ENCODE measurements around the gene EYS. TPM values are rescaled to one million over a fixed set of nuclear protein-coding genes. Genes with fewer than 3 reads are reported as not detected.

The EYS gene
- polyA plus RNA-seq, 10 donors = 0.24 to 1.1 (median 0.47) TPM

- DNase-seq = no peak
Observed at GRCh38 chr6:64973142-64973541, 733.9 kb downstream of the EYS start.

DNA sequence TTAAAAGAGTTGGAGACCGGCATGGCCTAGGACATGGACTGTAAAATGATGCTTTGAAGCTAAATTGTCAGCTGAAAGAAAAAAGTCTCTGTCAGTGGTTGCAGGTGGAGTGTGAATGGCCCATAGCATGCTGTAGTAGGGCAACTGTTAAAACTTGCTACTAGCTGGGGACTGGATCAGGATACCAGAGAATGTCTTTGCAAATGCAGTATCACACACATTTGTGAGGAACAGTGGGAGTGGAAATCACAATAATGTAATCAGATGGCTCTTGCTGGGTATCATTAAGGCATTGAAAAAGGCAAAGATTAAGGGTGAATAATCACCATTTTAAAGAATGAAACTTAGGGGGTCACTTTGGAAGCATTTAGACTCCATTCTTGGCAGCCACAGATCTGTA lies 737.9 kb downstream of the EYS start:
- DNase-seq = no peak

DNA sequence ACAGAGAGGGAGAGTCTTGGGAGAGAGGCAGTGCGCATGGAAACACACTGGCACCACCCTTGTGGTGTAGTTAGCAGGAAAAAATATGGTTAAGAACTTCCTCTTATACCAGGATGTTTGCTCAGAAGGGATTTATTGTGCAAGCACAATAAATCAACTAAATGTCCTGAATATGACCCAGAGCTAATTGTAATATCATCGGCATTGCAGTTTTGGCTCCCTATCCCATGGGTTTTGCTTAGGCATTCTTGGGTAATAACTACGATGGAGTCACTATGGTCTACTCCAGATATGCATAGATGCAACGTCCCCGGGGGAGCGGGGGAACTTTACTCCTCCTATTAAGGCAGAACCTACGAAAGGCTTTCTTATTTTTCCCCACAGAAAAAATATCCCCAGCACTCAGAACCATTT lies 751.6 kb downstream of the EYS start:
- no peak for DNase-seq

- DNase-seq = no peak
Observed at GRCh38 chr6:64949257-64949656, 757.8 kb downstream of the EYS start.

- no peak for DNase-seq
Observed at GRCh38 chr6:64948261-64948660, 758.8 kb downstream of the EYS start.

DNA sequence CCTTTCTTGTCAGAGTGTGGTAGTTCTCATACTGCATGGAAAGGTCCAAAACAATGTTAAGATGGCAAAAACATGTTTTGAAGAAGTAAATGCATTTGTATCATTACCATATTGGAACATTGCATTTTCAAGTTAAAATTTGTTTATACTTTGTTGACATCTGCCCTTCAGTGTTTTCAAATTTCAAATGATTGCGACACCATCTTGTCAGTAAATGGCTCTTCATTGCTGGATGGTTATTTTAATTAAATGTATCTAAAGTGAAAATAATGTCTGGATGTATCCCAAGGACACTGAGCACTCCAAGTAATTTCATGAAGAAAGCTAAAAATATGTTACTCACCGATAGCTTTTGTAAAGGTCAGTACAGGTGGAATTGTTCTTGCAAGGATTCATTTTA lies 761.6 kb downstream of the EYS start:
- no peak for DNase-seq

DNA sequence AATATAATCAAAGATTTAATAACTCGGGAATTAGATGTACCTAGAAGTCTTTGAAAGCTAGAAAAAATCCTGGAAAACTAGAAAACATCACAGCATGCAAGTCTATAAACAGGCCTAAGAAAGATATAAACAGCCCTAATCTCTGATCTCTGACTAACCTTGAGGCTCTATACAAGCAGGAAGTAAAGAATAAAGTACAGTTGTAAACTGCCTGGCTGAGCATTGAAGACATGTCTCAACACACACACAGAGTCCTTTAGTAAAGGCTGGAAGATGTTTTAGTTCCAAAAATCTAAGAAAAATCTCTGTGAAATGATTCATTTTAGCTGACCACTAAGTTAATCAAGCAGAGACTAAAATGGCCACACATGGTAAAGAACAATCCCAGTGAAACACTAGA lies 774.5 kb downstream of the EYS start:
- no peak for DNase-seq

- DNase-seq = no peak
Observed at GRCh38 chr6:64930681-64931080, 776.3 kb downstream of the EYS start.

GRCh38 chr6:64926051-64926450 lies 781.0 kb downstream of the EYS start:
- no peak for DNase-seq

- no peak for DNase-seq
Observed at GRCh38 chr6:64920257-64920656, 786.8 kb downstream of the EYS start.

DNA sequence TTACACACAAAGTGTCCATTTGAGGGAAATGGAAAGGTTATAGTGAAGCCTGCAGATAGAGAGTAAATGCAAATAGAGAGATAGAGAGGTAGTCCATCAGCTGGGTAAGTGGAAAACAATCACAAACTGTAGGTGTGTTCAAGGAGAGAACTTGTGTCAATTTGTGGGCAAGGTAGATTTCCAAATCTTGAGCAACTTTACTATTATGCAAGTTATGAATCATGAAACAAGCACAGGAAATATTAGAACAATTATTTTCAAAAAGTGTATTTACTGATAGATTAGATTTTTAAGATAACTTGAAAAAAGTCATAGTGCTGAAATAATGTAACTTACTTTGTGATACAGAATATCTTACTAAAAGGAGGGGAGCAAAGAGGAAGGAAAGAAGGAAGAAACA lies 792.9 kb downstream of the EYS start:
- DNase-seq = no peak

DNA sequence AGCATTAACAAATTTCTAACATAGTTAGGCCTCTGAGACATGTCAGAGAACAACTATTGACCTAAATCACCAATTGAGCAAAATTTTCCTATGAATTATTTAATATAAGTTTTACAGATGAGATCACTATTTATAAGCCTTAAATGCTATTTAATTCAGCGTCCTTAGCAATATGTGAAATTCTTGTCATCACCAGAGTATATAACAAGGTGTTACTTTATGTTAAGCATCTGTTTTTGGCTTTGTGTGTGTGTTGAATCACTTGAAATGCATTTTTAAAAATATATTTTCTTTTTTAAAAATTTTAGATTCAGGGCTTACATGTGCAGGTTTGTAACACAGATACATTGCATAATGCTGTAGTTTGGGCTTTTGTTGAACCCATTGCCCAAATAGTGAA lies 794.1 kb downstream of the EYS start:
- DNase-seq = no peak

DNA sequence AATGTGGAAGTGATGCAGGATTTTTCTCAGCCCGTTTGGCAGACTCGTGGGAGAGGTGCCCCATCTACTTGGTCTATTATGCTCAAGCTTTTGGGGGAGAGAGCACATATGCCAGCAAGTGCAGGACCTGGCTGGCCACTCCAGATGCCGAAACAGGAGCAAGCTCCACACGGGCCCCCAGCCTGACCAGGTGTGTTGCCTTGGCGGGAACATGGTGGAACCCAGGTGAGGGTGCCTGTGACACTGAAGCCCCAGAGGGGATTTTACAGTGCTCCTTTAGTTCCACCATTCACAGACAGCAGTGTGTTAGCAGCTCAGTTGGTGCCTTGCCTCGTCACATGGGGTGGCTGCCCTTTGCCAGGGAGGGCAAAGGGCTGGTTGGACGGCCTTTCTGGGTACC lies 798.9 kb downstream of the EYS start:
- DNase-seq = no peak

DNA sequence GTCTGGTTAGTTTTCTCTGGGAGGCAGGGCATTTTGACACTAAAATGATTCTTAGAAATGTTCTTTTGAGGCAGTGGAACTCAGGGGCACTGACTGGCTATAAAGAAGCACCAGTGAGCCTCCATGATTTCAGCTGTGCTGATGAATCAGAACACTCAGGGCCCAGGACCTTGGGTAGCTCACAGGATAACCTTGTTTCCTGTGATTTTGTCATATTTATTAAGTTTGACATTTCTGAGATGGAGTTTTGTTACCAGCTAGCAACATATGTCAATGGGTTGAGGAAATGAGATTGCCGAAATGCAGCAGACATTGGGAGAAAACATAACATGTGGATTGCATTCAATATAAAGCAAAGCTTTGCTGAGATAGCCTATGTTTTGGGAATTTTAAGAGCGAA lies 802.4 kb downstream of the EYS start:
- DNase-seq = no peak

- no peak for DNase-seq
Observed at GRCh38 chr6:64902596-64902995, 804.4 kb downstream of the EYS start.

GRCh38 chr6:64896939-64897338 lies 810.1 kb downstream of the EYS start:
- no peak for DNase-seq

GRCh38 chr6:64895945-64896344 lies 811.1 kb downstream of the EYS start:
- no peak for DNase-seq

DNA sequence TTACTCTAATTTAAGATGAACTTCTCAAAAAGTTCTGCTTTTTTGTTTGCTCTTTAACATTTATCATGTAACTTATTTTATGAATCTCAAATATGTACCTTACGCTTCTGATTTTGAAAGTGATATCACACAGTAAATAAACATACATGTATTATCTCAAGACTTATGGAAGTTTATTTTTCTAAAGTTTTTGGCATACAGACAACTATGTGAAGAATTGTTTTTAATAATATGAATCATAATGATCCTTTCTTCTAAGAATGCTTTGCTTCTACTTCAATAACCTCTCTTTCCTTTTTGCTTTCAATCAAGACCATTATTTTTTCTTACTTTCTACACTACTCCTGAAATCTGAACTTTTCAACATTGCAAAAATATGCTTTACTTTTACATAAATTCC lies 816.4 kb downstream of the EYS start:
- DNase-seq = no peak

- no peak for DNase-seq
Observed at GRCh38 chr6:64889144-64889543, 817.9 kb downstream of the EYS start.

DNA sequence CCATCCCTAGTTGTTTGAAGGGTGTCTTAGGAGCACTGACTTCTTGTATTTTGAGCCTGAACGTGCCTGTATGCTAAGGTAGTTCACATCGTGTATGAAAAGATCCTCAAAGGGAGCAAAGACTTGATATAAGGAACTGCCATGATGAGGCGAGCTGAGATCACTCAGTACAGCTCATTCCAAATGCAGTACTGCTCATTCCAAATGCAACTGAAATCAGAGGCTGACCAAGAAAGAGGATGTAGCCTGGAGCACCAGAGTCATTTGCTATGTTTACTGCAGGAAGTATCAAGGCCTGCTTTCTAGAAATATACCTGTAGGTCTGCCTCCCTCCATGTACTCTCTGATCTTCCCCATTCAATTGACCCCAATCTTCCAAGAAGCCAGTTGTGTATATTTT lies 832.2 kb downstream of the EYS start:
- DNase-seq = no peak

GRCh38 chr6:64872633-64873032 lies 834.4 kb downstream of the EYS start:
- no peak for DNase-seq

DNA sequence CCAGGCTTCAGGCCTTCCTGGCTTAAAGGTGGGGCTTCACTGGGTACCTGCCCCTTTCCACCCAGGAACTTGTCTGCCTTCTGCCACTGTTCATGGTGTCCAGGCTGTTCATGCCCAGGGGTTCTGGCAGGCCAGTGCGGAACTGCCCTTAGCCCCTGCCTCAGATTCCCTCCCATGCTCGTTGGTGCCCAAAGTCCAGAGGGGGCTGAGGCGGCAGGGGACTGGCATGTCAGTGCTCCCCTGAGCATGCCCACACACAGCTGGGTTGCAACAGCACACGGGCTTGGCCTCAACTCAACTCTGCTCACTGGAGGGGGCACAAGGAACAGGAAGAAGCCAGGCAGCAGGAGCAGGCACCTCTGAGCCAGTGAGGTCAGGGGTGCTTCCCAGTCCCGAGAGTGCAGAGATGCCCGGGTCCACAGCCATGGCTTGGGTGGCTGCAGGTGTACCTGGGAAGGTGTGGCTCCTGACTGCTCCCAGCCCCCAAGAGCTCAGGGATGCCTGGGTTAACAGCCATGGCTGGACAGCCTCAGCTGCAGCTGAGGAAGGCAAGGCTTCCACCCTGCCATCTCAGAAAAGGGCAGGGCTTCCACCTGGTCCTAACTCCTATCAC lies 845.9 kb downstream of the EYS start:
- no peak for DNase-seq

- no peak for DNase-seq
Observed at GRCh38 chr6:64860203-64860602, 846.8 kb downstream of the EYS start.

- DNase-seq = no peak
Observed at GRCh38 chr6:64850121-64850520, 856.9 kb downstream of the EYS start.

DNA sequence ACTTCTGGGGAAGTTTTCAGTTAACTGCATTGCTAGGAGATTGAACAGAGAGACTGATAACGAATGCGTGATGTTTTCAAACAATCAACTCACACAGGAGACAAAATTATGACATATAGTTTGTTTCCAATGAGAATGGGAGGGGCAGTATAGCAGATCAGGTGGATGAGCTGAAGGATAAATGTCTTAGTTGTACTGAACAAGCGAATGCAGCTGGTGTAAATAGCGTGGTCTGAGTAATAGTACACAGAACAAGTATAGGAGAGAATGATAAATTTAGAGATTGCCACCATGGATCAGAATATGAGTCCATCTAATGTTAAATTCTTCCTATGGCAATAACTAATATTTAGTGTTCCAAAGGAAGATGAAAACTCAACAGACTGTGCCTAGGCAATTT lies 858.6 kb downstream of the EYS start:
- DNase-seq = no peak
